NB4 (cell line): ENCODE results near the gene ACE.

Experiments
- DNase-seq: peaks from one replicate; pipeline ENCODE4 v3.0.0; 2010; ENCODE audit warnings: low read depth
- H3K4me3 ChIP-seq: one replicate; pipeline ENCODE4 v1.5.1; 2011; ENCODE audit warnings: mild to moderate bottlenecking, low read depth, low read length, moderate library complexity
- CTCF ChIP-seq: IDR thresholded peaks from one replicate; pipeline ENCODE4 v1.5.1; 2012; ENCODE audit warnings: low read depth, low read length
- MYC ChIP-seq: IDR thresholded peaks from 2 replicates; pipeline ENCODE4 v1.6.1; 2011; ENCODE audit warnings: low read depth, low read length
- POLR2A ChIP-seq: IDR thresholded peaks from 2 replicates; pipeline ENCODE4 v1.6.1; 2011; ENCODE audit warnings: mild to moderate bottlenecking; ENCODE audit not compliant: insufficient read length; ENCODE audit errors: extremely low read depth
- TF ChIP-seq, protein P1 (sequence below): IDR thresholded peaks from 2 replicates; pipeline ENCODE4 v1.6.1; 2011; ENCODE audit warnings: low read depth, low read length

ACE gene

GRCh38 chr17:63498626-63499195 lies 21.9 kb downstream of the ACE start:
- TF ChIP-seq, protein P1, sequence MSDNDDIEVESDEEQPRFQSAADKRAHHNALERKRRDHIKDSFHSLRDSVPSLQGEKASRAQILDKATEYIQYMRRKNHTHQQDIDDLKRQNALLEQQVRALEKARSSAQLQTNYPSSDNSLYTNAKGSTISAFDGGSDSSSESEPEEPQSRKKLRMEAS = no peak
- no peak for TF ChIP-seq POLR2A
- TF ChIP-seq CTCF = no peak
- TF ChIP-seq MYC = no peak
- no peak for DNase-seq
- no peak overlapping the region for H3K4me3 ChIP-seq

DNA sequence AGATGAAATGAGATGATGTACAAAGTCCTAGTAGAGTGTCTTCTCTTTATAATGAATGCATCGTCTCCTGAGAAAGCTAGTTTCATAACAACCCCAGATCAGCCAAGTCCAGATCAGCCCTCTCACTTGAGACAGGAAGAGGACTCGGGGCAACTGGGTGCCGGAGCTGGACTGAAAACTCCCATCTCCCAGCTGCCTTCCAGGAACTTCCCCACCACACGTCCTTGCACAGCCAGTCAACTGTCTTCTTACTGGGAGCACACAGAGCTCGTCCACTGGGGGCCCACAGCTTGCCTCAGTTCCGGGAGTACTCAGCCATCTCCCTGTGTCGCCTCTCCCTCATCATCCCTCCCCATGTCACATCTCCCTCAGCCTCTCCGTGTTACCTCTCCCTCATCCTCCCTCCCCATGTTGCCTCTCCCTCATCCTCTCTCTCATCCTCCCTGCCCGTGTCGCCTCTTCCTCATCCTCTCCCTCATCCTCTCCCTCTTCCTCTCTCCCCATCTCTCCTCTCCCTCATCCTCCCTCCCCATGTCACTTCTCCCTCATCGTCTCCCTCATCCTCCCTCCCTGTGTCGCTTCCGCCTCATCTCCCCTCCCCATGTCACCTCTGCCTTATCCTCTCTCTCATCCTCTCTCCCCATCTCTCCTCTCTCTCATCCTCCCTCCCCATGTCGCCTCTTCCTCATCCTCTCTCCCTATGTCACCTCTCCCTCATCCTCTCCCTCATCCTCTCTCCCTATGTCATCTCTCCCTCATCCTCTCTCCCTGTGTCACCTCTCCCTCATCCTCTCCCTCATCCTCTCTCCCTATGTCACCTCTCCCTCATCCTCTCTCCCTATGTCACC lies 23.9 kb downstream of the ACE start:
- H3K4me3 ChIP-seq = no peak overlapping the region
- no peak for TF ChIP-seq CTCF
- no peak for TF ChIP-seq MYC
- TF ChIP-seq, protein P1 = no peak
- no peak for TF ChIP-seq POLR2A
- no peak for DNase-seq

GRCh38 chr17:63503341-63503705 lies 26.5 kb downstream of the ACE start:
- DNase-seq = no peak
- TF ChIP-seq, protein P1 = no peak
- TF ChIP-seq POLR2A (no peak), CTCF (no peak), MYC (no peak)
- H3K4me3 ChIP-seq = no peak overlapping the region

DNA sequence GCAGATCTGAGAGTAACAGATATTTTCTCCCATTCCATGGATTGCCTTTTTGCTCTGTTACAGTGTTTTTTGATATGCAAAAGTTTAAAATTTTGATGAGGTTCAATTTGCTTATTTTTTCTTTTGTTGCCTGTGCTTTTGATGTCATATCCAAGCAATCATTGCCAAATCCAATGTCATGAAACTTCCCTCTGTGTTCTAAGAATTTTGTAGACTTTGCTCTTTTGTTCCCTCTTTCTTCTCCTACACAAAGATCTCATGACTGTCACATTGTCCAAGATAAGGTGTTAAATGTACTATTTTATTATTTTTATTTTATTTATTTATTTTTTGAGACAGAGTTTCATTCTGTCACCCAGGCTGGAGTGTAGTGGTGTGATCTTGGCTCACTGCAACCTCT lies 27.4 kb downstream of the ACE start:
- DNase-seq = no peak
- TF ChIP-seq POLR2A (no peak), CTCF (no peak), MYC (no peak)
- TF ChIP-seq, protein P1 = no peak
- no peak overlapping the region for H3K4me3 ChIP-seq

DNA sequence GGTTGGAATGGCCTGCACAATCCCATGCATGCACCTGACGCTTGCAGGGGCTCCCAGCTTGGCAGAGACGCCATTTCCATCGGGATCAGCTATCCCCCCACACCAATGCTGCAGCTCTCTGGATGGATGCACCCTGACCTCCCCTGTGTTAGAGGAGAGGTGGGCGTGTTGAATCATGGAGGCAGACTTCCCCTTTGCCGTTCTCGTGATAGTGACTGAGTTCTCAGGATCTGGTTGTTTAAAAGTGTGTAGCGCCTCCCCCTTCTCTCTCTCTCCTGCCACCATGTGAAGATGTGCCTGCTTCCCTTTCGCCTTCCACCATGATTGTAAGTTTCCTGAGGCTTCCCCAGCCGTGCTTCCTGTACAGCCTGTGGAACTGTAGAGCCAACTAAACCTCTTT lies 28.5 kb downstream of the ACE start:
- TF ChIP-seq, protein P1 = no peak
- TF ChIP-seq CTCF = no peak
- no peak for TF ChIP-seq MYC
- TF ChIP-seq POLR2A = no peak
- no peak overlapping the region for H3K4me3 ChIP-seq
- DNase-seq = no peak
